GM23338 (cell line): ENCODE data around the gene CEACAM18. TPM values are rescaled to one million over a fixed set of nuclear protein-coding genes. Genes with fewer than 3 reads are reported as not detected.

ENCODE experiments used
- ATAC-seq: fragments of 200-7000 bp; cut with Tn5 transposase; 3 replicates; pipeline ENCODE4 v1.9.1; 2020
- DNase-seq: peaks from one replicate; pipeline ENCODE4 v3.0.0-alpha.2; 2015; ENCODE audit warnings: low spot score
- H2AFZ ChIP-seq: fragments of 200-600 bp; sonication (generic); 2 replicates; pipeline ENCODE4 v1.8.0; 2016; ENCODE audit warnings: antibody characterized with exemption, mild to moderate bottlenecking, moderate library complexity
- H3F3A ChIP-seq: fragments of 200-600 bp; sonication (generic); replicated peaks from 2 replicates; pipeline ENCODE4 v1.8.0; 2017; ENCODE audit warnings: antibody characterized with exemption, mixed run types, low read depth
- H3K27ac ChIP-seq: fragments of 200-600 bp; sonication (generic); 2 replicates; pipeline ENCODE4 v1.6.1; 2016; ENCODE audit warnings: low read depth
- H3K27me3 ChIP-seq: fragments of 200-600 bp; sonication (generic); 2 replicates; pipeline ENCODE4 v1.8.0; 2016; ENCODE audit warnings: mild to moderate bottlenecking, mixed run types, moderate library complexity; ENCODE audit not compliant: insufficient read depth
- H3K36me3 ChIP-seq: fragments of 200-600 bp; sonication (generic); 2 replicates; pipeline ENCODE4 v1.8.0; 2016; ENCODE audit warnings: mild to moderate bottlenecking; ENCODE audit not compliant: insufficient read depth
- H3K4me1 ChIP-seq: fragments of 200-600 bp; sonication (generic); 2 replicates; pipeline ENCODE4 v1.8.0; 2016; ENCODE audit warnings: mild to moderate bottlenecking, moderate library complexity; ENCODE audit not compliant: insufficient read depth
- H3K4me2 ChIP-seq: fragments of 200-600 bp; sonication (generic); 2 replicates; pipeline ENCODE4 v1.7.1; 2017; ENCODE audit warnings: mixed run types
- H3K4me3 ChIP-seq: fragments of 200-600 bp; sonication (generic); 2 replicates; pipeline ENCODE4 v1.6.1; 2016; ENCODE audit warnings: mixed run types
- H3K79me2 ChIP-seq: fragments of 200-600 bp; sonication (generic); replicated peaks from 2 replicates; pipeline ENCODE4 v1.8.0; 2017; ENCODE audit warnings: mild to moderate bottlenecking; ENCODE audit not compliant: insufficient read depth
- H3K9me2 ChIP-seq: fragments of 200-600 bp; sonication (generic); 2 replicates; pipeline ENCODE4 v1.8.0; 2017; ENCODE audit not compliant: insufficient read depth
- H4K20me1 ChIP-seq: fragments of 200-600 bp; sonication (generic); replicated peaks from 2 replicates; pipeline ENCODE4 v1.8.0; 2017; ENCODE audit warnings: mild to moderate bottlenecking; ENCODE audit not compliant: insufficient read depth
- H3K27ac Mint-ChIP-seq: 2 replicates; pipeline ENCODE4 v1.8.0; 2020; ENCODE audit warnings: inconsistent platforms, mild to moderate bottlenecking, moderate library complexity, mixed read lengths
- H3K27me3 Mint-ChIP-seq: 3 replicates; pipeline ENCODE4 v1.8.0; 2022; ENCODE audit warnings: low read depth, mild to moderate bottlenecking, moderate library complexity, mixed read lengths, inconsistent platforms; ENCODE audit not compliant: insufficient read depth, poor library complexity
- H3K36me3 Mint-ChIP-seq: 3 replicates; pipeline ENCODE4 v1.8.0; 2021; ENCODE audit warnings: low read depth, mild to moderate bottlenecking, inconsistent platforms, moderate library complexity, mixed read lengths
- H3K4me1 Mint-ChIP-seq: 3 replicates; pipeline ENCODE4 v1.8.0; 2020; ENCODE audit warnings: mild to moderate bottlenecking, inconsistent platforms, mixed read lengths
- H3K4me3 Mint-ChIP-seq: 3 replicates; pipeline ENCODE4 v1.8.0; 2021; ENCODE audit warnings: moderate library complexity, mild to moderate bottlenecking, inconsistent platforms, mixed read lengths
- H3K9me3 Mint-ChIP-seq: 3 replicates; pipeline ENCODE4 v1.8.0; 2020; ENCODE audit warnings: moderate library complexity, mild to moderate bottlenecking, inconsistent platforms, mixed read lengths
- CREB1 ChIP-seq: fragments of 250-450 bp; sonication (Bioruptor Pico); IDR thresholded peaks from 2 replicates; pipeline ENCODE4 v1.5.0; 2020; ENCODE audit warnings: low read depth, mild to moderate bottlenecking, moderate library complexity
- EZH2 ChIP-seq: fragments of 200-600 bp; sonication (generic); IDR thresholded peaks from one replicate; pipeline ENCODE4 v1.8.0; 2017; ENCODE audit warnings: antibody characterized with exemption, mild to moderate bottlenecking, low read depth; ENCODE audit not compliant: unreplicated experiment
- EZH2phosphoT487 ChIP-seq: fragments of 200-600 bp; sonication (generic); IDR thresholded peaks from one replicate; pipeline ENCODE4 v1.8.1; 2018; ENCODE audit warnings: antibody characterized with exemption; ENCODE audit not compliant: unreplicated experiment
- JUNB ChIP-seq: IDR thresholded peaks from one replicate; pipeline ENCODE4 v1.6.1; 2016; ENCODE audit warnings: antibody characterized with exemption; ENCODE audit not compliant: unreplicated experiment
- NANOG ChIP-seq: IDR thresholded peaks from 2 replicates; pipeline ENCODE4 v1.6.1; 2016; ENCODE audit warnings: antibody characterized with exemption, borderline replicate concordance
- POLR2AphosphoS5 ChIP-seq: IDR thresholded peaks from 2 replicates; pipeline ENCODE4 v1.6.1; 2016; ENCODE audit warnings: antibody characterized with exemption, low read depth
- STAT1 ChIP-seq: IDR thresholded peaks from one replicate; pipeline ENCODE4 v1.6.1; 2016; ENCODE audit warnings: antibody characterized with exemption; ENCODE audit not compliant: unreplicated experiment
- ZNF114 ChIP-seq: fragments of 250-450 bp; sonication (Bioruptor Pico); IDR thresholded peaks from 2 replicates; pipeline ENCODE4 v1.5.0; 2020; ENCODE audit warnings: mild to moderate bottlenecking, moderate library complexity
- ZNF331 ChIP-seq: fragments of 250-450 bp; sonication (Bioruptor Pico); IDR thresholded peaks from 2 replicates; pipeline ENCODE4 v1.5.0; 2020; ENCODE audit warnings: low read depth, mild to moderate bottlenecking, moderate library complexity
- polyA plus RNA-seq: library from polyadenylated mRNA; unstranded; fragments of >200 nt; fragmentation: Nextera tagmentation; extraction: Ambion mirVana; gene quantifications from 2 replicates; pipeline ENCODE4 v1.2.1, GENCODE V29; 2016
- total RNA-seq: library from RNA; depleted of rRNA; stranded (reverse); fragments of >200 nt; shearing (Covaris generic); gene quantifications from 2 replicates; pipeline ENCODE4 v1.2.3, GENCODE V29; 2014
- TF ChIP-seq, protein P1 (sequence below): IDR thresholded peaks from one replicate; pipeline ENCODE4 v1.6.1; 2018; ENCODE audit warnings: antibody characterized with exemption; ENCODE audit not compliant: unreplicated experiment
- TF ChIP-seq, protein P2 (sequence below): IDR thresholded peaks from 2 replicates; pipeline ENCODE4 v1.6.1; 2016; ENCODE audit warnings: antibody characterized with exemption
- TF ChIP-seq, protein P3 (sequence below): fragments of 250-450 bp; sonication (Bioruptor Pico); IDR thresholded peaks from 2 replicates; pipeline ENCODE4 v1.5.0; 2020; ENCODE audit warnings: mild to moderate bottlenecking, moderate library complexity
- TF ChIP-seq, protein P4 (sequence below), 2 experiments: fragments of 200-600 bp in 1 of 2; sonication (generic) in 1 of 2; conservative IDR thresholded peaks; 2 replicates each; pipeline versions ENCODE4 v1.5.1 to v1.6.1; 2016 to 2017; ENCODE audit warnings: antibody characterized with exemption in 2 of 2, low read depth in 2 of 2, mild to moderate bottlenecking in 2 of 2, moderate library complexity in 1 of 2

CEACAM18 gene
- total and polyA plus RNA-seq, 2 experiments from 2014 or later, result not detected

DNA sequence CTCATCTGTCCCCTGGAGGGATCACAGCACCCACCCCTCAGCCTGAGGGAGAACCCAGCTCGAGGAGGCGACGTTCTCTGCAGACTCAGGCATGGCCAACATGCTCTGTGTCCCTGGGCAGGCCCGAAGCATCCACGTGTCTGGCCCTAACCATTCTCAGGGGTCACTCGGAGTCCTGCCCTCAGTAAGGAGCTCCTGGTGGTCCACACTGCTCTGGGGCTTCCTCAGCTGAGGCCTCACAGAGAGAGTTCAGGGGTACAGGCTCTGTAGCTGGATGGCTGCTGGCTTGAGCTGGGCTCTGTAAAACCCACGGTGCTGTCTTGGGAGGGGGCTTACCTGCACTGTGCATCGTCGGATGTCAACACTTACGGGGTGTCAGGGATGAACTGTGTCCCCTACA, 15.7 kb upstream of the CEACAM18 start:
- no peak overlapping the region for H3K4me3 Mint-ChIP-seq
- Histone ChIP-seq H3K27ac (no peak overlapping the region), H2AFZ (no peak overlapping the region; the same call in 1 of the 2 replicates), H3K36me3 (no peaks in the 10 kb centered on the region), H3K9me2 (peaks cover 3% of the 10 kb centered on the region; the same call in 1 of the 2 replicates), H3K79me2 (no peaks in the 10 kb centered on the region), H3K27me3 (peaks cover 25% of the 10 kb centered on the region), H3K4me1 (no peaks in the 10 kb centered on the region), H3F3A (no peaks in the 10 kb centered on the region), H3K4me3 (no peak overlapping the region), H4K20me1 (no peaks in the 10 kb centered on the region), H3K4me2 (no peak overlapping the region)
- H3K4me1 Mint-ChIP-seq, result peaks cover 3% of the 10 kb centered on the region; the same call in 2 of the 3 replicates
- H3K27ac Mint-ChIP-seq, result no peak overlapping the region
- H3K36me3 Mint-ChIP-seq, result no peaks in the 10 kb centered on the region
- ATAC-seq, result no peak
- no peak for DNase-seq
- TF ChIP-seq, protein P1, sequence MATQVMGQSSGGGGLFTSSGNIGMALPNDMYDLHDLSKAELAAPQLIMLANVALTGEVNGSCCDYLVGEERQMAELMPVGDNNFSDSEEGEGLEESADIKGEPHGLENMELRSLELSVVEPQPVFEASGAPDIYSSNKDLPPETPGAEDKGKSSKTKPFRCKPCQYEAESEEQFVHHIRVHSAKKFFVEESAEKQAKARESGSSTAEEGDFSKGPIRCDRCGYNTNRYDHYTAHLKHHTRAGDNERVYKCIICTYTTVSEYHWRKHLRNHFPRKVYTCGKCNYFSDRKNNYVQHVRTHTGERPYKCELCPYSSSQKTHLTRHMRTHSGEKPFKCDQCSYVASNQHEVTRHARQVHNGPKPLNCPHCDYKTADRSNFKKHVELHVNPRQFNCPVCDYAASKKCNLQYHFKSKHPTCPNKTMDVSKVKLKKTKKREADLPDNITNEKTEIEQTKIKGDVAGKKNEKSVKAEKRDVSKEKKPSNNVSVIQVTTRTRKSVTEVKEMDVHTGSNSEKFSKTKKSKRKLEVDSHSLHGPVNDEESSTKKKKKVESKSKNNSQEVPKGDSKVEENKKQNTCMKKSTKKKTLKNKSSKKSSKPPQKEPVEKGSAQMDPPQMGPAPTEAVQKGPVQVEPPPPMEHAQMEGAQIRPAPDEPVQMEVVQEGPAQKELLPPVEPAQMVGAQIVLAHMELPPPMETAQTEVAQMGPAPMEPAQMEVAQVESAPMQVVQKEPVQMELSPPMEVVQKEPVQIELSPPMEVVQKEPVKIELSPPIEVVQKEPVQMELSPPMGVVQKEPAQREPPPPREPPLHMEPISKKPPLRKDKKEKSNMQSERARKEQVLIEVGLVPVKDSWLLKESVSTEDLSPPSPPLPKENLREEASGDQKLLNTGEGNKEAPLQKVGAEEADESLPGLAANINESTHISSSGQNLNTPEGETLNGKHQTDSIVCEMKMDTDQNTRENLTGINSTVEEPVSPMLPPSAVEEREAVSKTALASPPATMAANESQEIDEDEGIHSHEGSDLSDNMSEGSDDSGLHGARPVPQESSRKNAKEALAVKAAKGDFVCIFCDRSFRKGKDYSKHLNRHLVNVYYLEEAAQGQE, result no peak
- TF ChIP-seq POLR2AphosphoS5 (no peak), ZNF331 (CRISPR knock-in tag) (no peak), NANOG (no peak), CREB1 (no peak), EZH2 (no peak), EZH2phosphoT487 (no peak), ZNF114 (no peak), STAT1 (no peak), JUNB (no peak)
- TF ChIP-seq, protein P2, sequence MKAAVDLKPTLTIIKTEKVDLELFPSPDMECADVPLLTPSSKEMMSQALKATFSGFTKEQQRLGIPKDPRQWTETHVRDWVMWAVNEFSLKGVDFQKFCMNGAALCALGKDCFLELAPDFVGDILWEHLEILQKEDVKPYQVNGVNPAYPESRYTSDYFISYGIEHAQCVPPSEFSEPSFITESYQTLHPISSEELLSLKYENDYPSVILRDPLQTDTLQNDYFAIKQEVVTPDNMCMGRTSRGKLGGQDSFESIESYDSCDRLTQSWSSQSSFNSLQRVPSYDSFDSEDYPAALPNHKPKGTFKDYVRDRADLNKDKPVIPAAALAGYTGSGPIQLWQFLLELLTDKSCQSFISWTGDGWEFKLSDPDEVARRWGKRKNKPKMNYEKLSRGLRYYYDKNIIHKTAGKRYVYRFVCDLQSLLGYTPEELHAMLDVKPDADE, result no peak
- TF ChIP-seq, protein P3, sequence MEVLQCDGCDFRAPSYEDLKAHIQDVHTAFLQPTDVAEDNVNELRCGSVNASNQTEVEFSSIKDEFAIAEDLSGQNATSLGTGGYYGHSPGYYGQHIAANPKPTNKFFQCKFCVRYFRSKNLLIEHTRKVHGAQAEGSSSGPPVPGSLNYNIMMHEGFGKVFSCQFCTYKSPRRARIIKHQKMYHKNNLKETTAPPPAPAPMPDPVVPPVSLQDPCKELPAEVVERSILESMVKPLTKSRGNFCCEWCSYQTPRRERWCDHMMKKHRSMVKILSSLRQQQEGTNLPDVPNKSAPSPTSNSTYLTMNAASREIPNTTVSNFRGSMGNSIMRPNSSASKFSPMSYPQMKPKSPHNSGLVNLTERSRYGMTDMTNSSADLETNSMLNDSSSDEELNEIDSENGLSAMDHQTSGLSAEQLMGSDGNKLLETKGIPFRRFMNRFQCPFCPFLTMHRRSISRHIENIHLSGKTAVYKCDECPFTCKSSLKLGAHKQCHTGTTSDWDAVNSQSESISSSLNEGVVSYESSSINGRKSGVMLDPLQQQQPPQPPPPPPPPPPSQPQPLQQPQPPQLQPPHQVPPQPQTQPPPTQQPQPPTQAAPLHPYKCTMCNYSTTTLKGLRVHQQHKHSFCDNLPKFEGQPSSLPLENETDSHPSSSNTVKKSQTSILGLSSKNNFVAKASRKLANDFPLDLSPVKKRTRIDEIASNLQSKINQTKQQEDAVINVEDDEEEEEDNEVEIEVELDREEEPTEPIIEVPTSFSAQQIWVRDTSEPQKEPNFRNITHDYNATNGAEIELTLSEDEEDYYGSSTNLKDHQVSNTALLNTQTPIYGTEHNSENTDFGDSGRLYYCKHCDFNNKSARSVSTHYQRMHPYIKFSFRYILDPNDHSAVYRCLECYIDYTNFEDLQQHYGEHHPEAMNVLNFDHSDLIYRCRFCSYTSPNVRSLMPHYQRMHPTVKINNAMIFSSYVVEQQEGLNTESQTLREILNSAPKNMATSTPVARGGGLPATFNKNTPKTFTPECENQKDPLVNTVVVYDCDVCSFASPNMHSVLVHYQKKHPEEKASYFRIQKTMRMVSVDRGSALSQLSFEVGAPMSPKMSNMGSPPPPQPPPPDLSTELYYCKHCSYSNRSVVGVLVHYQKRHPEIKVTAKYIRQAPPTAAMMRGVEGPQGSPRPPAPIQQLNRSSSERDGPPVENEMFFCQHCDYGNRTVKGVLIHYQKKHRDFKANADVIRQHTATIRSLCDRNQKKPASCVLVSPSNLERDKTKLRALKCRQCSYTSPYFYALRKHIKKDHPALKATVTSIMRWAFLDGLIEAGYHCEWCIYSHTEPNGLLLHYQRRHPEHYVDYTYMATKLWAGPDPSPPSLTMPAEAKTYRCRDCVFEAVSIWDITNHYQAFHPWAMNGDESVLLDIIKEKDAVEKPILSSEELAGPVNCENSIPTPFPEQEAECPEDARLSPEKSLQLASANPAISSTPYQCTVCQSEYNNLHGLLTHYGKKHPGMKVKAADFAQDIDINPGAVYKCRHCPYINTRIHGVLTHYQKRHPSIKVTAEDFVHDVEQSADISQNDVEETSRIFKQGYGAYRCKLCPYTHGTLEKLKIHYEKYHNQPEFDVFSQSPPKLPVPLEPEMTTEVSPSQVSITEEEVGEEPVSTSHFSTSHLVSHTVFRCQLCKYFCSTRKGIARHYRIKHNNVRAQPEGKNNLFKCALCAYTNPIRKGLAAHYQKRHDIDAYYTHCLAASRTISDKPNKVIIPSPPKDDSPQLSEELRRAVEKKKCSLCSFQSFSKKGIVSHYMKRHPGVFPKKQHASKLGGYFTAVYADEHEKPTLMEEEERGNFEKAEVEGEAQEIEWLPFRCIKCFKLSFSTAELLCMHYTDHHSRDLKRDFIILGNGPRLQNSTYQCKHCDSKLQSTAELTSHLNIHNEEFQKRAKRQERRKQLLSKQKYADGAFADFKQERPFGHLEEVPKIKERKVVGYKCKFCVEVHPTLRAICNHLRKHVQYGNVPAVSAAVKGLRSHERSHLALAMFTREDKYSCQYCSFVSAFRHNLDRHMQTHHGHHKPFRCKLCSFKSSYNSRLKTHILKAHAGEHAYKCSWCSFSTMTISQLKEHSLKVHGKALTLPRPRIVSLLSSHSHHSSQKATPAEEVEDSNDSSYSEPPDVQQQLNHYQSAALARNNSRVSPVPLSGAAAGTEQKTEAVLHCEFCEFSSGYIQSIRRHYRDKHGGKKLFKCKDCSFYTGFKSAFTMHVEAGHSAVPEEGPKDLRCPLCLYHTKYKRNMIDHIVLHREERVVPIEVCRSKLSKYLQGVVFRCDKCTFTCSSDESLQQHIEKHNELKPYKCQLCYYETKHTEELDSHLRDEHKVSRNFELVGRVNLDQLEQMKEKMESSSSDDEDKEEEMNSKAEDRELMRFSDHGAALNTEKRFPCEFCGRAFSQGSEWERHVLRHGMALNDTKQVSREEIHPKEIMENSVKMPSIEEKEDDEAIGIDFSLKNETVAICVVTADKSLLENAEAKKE (CRISPR knock-in tag), result no peak
- TF ChIP-seq, protein P4, sequence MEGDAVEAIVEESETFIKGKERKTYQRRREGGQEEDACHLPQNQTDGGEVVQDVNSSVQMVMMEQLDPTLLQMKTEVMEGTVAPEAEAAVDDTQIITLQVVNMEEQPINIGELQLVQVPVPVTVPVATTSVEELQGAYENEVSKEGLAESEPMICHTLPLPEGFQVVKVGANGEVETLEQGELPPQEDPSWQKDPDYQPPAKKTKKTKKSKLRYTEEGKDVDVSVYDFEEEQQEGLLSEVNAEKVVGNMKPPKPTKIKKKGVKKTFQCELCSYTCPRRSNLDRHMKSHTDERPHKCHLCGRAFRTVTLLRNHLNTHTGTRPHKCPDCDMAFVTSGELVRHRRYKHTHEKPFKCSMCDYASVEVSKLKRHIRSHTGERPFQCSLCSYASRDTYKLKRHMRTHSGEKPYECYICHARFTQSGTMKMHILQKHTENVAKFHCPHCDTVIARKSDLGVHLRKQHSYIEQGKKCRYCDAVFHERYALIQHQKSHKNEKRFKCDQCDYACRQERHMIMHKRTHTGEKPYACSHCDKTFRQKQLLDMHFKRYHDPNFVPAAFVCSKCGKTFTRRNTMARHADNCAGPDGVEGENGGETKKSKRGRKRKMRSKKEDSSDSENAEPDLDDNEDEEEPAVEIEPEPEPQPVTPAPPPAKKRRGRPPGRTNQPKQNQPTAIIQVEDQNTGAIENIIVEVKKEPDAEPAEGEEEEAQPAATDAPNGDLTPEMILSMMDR (conservative IDR thresholded peaks at IDR 0.05; ENCODE audit: low read depth in 2 of 2), result no peak
- H3K27me3 Mint-ChIP-seq, result peaks cover 14% of the 10 kb centered on the region
- peaks cover 33% of the 10 kb centered on the region for H3K9me3 Mint-ChIP-seq
